Measurements from ENCODE around the gene IDH2.
"Not testable (repeated sequence)": the region's sequence is repeated elsewhere in the genome, so short reads cannot be mapped to it uniquely, and the experiment has no call there.

The IDH2 gene

GRCh38 chr15:90141646-90142045 lies 39.4 kb upstream of the IDH2 start:
- Histone ChIP-seq H3K9me3 (ENCODE audit: low read depth, low read length) (no peaks in the 10 kb centered on the region), H3K9ac (ENCODE audit: insufficient read length) (no peak overlapping the region), H3K4me3 (no peak overlapping the region), H3K36me3 (ENCODE audit: insufficient read depth, low read length) (no peaks in the 10 kb centered on the region), H3K27ac (no peak overlapping the region)
- DNase-seq (ENCODE audit: low read depth, low spot score), result no peak
- TF ChIP-seq EZH2 (IDR thresholded peaks at IDR 0.05) (no peak), FOXP2 (optimal IDR thresholded peaks at IDR 0.05; ENCODE audit: control extremely low read depth, extremely low read length, insufficient read depth) (no peak), POLR2AphosphoS5 (IDR thresholded peaks at IDR 0.05; ENCODE audit: borderline replicate concordance, low read depth, low read length) (no peak)

- not testable (repeated sequence) for DNase-seq (ENCODE audit: low read depth, low spot score); H3K9ac ChIP-seq (ENCODE audit: insufficient read length); H3K36me3 ChIP-seq (ENCODE audit: insufficient read depth, low read length); H3K9me3 ChIP-seq (ENCODE audit: low read depth, low read length); H3K27ac ChIP-seq; H3K4me3 ChIP-seq
Observed at GRCh38 chr15:90139549-90139948, 37.3 kb upstream of the IDH2 start.

- Histone ChIP-seq H3K9ac (ENCODE audit: insufficient read length) (no peak overlapping the region), H3K9me3 (ENCODE audit: low read depth, low read length) (no peaks in the 10 kb centered on the region), H3K27ac (no peak overlapping the region), H3K36me3 (ENCODE audit: insufficient read depth, low read length) (no peaks in the 10 kb centered on the region), H3K4me3 (no peak overlapping the region)
- no peak for DNase-seq (ENCODE audit: low read depth, low spot score)
- TF ChIP-seq EZH2 (IDR thresholded peaks at IDR 0.05) (no peak), POLR2AphosphoS5 (IDR thresholded peaks at IDR 0.05; ENCODE audit: borderline replicate concordance, low read depth, low read length) (no peak), FOXP2 (optimal IDR thresholded peaks at IDR 0.05; ENCODE audit: control extremely low read depth, extremely low read length, insufficient read depth) (no peak)
Observed at GRCh38 chr15:90138071-90138833, 36.0 kb upstream of the IDH2 start.

GRCh38 chr15:90132437-90132836 lies 30.2 kb upstream of the IDH2 start:
- TF ChIP-seq POLR2AphosphoS5 (IDR thresholded peaks at IDR 0.05; ENCODE audit: borderline replicate concordance, low read depth, low read length), result no peak
- TF ChIP-seq FOXP2 (optimal IDR thresholded peaks at IDR 0.05; ENCODE audit: control extremely low read depth, extremely low read length, insufficient read depth), result no peak
- TF ChIP-seq EZH2 (IDR thresholded peaks at IDR 0.05), result no peak
- Histone ChIP-seq H3K27ac (no peak overlapping the region), H3K9ac (ENCODE audit: insufficient read length) (no peak overlapping the region), H3K9me3 (ENCODE audit: low read depth, low read length) (no peaks in the 10 kb centered on the region), H3K4me3 (no peak overlapping the region), H3K36me3 (ENCODE audit: insufficient read depth, low read length) (no peaks in the 10 kb centered on the region)
- no peak for DNase-seq (ENCODE audit: low read depth, low spot score)

GRCh38 chr15:90131848-90132247 lies 29.6 kb upstream of the IDH2 start:
- no peaks in the 10 kb centered on the region for H3K9me3 ChIP-seq (ENCODE audit: low read depth, low read length)
- no peak overlapping the region for H3K27ac ChIP-seq
- no peak for TF ChIP-seq FOXP2 (optimal IDR thresholded peaks at IDR 0.05; ENCODE audit: control extremely low read depth, extremely low read length, insufficient read depth)
- TF ChIP-seq POLR2AphosphoS5 (IDR thresholded peaks at IDR 0.05; ENCODE audit: borderline replicate concordance, low read depth, low read length), result no peak
- no peak for TF ChIP-seq EZH2 (IDR thresholded peaks at IDR 0.05)
- no peak for DNase-seq (ENCODE audit: low read depth, low spot score)
- no peak overlapping the region for H3K9ac ChIP-seq (ENCODE audit: insufficient read length)
- no peak overlapping the region for H3K4me3 ChIP-seq
- no peaks in the 10 kb centered on the region for H3K36me3 ChIP-seq (ENCODE audit: insufficient read depth, low read length)

- H3K36me3 ChIP-seq (ENCODE audit: insufficient read depth, low read length), result no peaks in the 10 kb centered on the region
- H3K9me3 ChIP-seq (ENCODE audit: low read depth, low read length), result no peaks in the 10 kb centered on the region
- DNase-seq (ENCODE audit: low read depth, low spot score), result no peak
- H3K9ac ChIP-seq (ENCODE audit: insufficient read length), result no peak overlapping the region
- no peak overlapping the region for H3K4me3 ChIP-seq
- H3K27ac ChIP-seq, result no peak overlapping the region
- TF ChIP-seq EZH2 (IDR thresholded peaks at IDR 0.05) (no peak), POLR2AphosphoS5 (IDR thresholded peaks at IDR 0.05; ENCODE audit: borderline replicate concordance, low read depth, low read length) (no peak), FOXP2 (optimal IDR thresholded peaks at IDR 0.05; ENCODE audit: control extremely low read depth, extremely low read length, insufficient read depth) (no peak)
Observed at GRCh38 chr15:90130291-90130690, 28.0 kb upstream of the IDH2 start.

- no peak for TF ChIP-seq FOXP2 (optimal IDR thresholded peaks at IDR 0.05; ENCODE audit: control extremely low read depth, extremely low read length, insufficient read depth)
- no peak for TF ChIP-seq POLR2AphosphoS5 (IDR thresholded peaks at IDR 0.05; ENCODE audit: borderline replicate concordance, low read depth, low read length)
- TF ChIP-seq EZH2 (IDR thresholded peaks at IDR 0.05), result no peak
- no peak overlapping the region for H3K27ac ChIP-seq
- H3K4me3 ChIP-seq, result no peak overlapping the region
- no peak for DNase-seq (ENCODE audit: low read depth, low spot score)
- no peak overlapping the region for H3K9ac ChIP-seq (ENCODE audit: insufficient read length)
- H3K36me3 ChIP-seq (ENCODE audit: insufficient read depth, low read length), result no peaks in the 10 kb centered on the region
- no peaks in the 10 kb centered on the region for H3K9me3 ChIP-seq (ENCODE audit: low read depth, low read length)
Observed at GRCh38 chr15:90126596-90127435, 24.5 kb upstream of the IDH2 start.

- DNase-seq (ENCODE audit: low read depth, low spot score), result no peak
- H3K36me3 ChIP-seq (ENCODE audit: insufficient read depth, low read length), result no peaks in the 10 kb centered on the region
- TF ChIP-seq FOXP2 (optimal IDR thresholded peaks at IDR 0.05; ENCODE audit: control extremely low read depth, extremely low read length, insufficient read depth), result no peak
- TF ChIP-seq POLR2AphosphoS5 (IDR thresholded peaks at IDR 0.05; ENCODE audit: borderline replicate concordance, low read depth, low read length), result no peak
- TF ChIP-seq EZH2 (IDR thresholded peaks at IDR 0.05), result no peak
- H3K9ac ChIP-seq (ENCODE audit: insufficient read length), result no peak overlapping the region
- H3K4me3 ChIP-seq, result no peak overlapping the region
- no peaks in the 10 kb centered on the region for H3K9me3 ChIP-seq (ENCODE audit: low read depth, low read length)
- H3K27ac ChIP-seq, result no peak overlapping the region
Observed at GRCh38 chr15:90126022-90126421, 23.8 kb upstream of the IDH2 start.
